Keratinocyte (primary cell): ENCODE results near the gene POFUT2.

Experiments used
- EZH2 ChIP-seq: IDR thresholded peaks from one replicate; pipeline ENCODE4 v1.6.1; 2012; ENCODE audit warnings: inconsistent platforms, mild to moderate bottlenecking, low read length, moderate library complexity
- TF ChIP-seq, protein P1 (sequence below), 3 experiments: IDR thresholded peaks in 1 of 3; conservative IDR thresholded peaks in 1 of 3; optimal IDR thresholded peaks in 1 of 3; 2 replicates in 2 of 3; 3 replicates in 1 of 3; pipeline versions ENCODE3 to v1.5.1; 2011; ENCODE audit warnings: low read length in 3 of 3, mild to moderate bottlenecking in 3 of 3, moderate library complexity in 2 of 3, control low read depth in 1 of 3, inconsistent platforms in 1 of 3; ENCODE audit not compliant: insufficient read depth in 2 of 3; ENCODE audit errors: extremely low read depth in 1 of 3

DNA sequence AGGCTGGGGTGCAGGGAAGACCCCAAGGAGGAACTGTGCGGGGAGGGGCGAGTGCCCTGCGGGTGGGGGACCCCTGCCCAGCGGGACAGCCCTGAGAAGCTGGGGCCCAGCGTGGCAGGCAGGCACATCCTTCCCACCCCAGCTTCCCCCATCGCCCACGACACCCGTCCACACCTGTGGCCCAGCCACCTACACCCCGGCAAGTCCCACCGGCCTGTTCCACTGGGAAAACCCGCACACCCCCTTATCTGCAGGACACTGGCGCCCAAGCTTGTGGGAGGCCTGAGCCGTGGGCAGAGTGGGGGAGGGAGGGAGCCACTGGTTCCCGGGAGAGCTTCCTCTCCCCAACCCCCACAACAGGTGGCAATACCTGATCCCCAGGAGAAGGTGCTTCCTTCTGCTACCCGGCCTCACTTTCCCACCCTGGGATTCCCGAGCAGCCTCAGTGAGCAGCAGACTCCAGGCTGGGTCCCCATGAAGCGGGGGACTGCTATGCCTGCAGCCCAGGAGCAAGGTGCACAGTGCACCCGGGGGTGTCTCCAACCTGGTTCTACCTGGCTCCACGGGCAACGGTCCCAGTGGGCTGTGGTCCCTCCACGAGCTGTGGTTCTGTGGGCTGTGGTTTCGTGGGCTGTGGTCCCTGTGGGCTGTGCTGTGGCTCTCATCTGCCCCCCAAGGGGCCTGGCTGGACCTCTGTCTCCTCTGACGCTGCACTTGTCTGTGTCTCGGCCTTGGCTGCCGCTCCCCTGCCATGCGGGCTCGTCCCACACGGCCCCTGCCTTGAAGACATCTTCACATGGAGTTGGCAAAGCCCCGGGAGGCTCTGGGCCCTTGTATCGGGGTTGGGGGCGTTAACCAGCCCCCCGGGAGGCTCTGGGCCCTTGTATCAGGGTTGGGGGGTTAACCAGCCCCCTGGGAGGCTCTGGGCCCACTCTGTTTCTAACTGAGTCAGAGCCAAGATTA lies 37.8 kb upstream of the POFUT2 start:
- TF ChIP-seq, protein P1, sequence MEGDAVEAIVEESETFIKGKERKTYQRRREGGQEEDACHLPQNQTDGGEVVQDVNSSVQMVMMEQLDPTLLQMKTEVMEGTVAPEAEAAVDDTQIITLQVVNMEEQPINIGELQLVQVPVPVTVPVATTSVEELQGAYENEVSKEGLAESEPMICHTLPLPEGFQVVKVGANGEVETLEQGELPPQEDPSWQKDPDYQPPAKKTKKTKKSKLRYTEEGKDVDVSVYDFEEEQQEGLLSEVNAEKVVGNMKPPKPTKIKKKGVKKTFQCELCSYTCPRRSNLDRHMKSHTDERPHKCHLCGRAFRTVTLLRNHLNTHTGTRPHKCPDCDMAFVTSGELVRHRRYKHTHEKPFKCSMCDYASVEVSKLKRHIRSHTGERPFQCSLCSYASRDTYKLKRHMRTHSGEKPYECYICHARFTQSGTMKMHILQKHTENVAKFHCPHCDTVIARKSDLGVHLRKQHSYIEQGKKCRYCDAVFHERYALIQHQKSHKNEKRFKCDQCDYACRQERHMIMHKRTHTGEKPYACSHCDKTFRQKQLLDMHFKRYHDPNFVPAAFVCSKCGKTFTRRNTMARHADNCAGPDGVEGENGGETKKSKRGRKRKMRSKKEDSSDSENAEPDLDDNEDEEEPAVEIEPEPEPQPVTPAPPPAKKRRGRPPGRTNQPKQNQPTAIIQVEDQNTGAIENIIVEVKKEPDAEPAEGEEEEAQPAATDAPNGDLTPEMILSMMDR (optimal IDR thresholded peaks at IDR 0.05 in 1 of 3, IDR thresholded peaks at IDR 0.05 in 1 of 3, conservative IDR thresholded peaks at IDR 0.05 in 1 of 3; ENCODE audit: extremely low read depth in 1 of 3, insufficient read depth in 2 of 3, low read length in 3 of 3): no peak
- TF ChIP-seq EZH2: no peak
